ENCODE data around the gene LYRM4. TPM values are rescaled to one million over a fixed set of nuclear protein-coding genes. Genes with fewer than 3 reads are reported as not detected.

Gene LYRM4
- 10 to 100 TPM; 16.3 to 23.9 TPM for total RNA-seq
- long read RNA-seq, donor 1, full-length matches to known transcripts, result 5 of 8 reads
- long read RNA-seq, donor 1, partial matches to known transcripts, result 1 of 8 reads
- long read RNA-seq, donor 1, other reads (novel, unspliced or antisense), result 2 of 8 reads
- long read RNA-seq, donor 2, full-length matches to known transcripts, result 40 of 46 reads
- long read RNA-seq, donor 2, partial matches to known transcripts, result 1 of 46 reads
- long read RNA-seq, donor 2, other reads (novel, unspliced or antisense), result 5 of 46 reads

DNA sequence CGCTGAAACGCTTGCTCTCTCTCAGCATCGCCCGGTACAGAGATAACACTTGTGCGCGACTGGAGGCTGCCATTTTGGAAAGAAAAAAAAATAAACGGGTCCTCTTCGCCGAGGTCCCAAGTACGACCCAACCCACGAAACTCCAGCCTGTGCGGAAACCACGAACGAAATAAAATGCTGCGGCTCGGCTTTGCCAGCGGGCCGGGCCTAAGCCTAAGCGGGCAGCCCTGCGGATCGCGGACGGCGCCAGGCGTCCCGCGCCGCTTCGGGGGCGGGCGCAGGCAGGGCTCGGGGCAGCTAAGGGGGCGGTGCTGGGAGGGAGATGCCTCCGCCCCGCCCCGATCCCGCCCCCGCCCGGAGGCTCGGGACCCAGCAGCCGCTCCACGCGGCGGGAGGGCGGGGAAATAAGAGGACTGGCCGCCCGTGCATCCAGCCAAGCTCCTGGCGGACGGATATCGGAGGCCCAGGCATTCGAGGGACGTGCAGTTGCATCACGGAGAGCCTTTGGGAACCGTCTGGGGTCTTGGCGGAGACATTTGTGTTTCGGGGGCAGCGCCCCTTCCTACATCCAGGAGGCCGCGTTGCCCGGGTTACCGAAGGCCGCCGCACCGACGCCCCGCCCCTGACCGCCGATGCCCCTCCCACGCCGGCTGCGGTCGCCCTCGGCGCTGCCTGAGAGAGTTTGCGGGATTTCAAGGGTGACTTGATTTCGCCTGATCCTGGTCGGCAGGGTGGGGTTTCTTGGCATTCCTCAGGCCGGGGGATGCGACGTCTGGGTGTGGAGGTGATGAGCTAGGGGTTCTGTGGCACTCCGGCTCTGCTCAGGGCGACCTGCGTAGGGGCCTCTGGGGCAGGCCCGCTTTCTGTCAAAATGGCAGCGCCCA, at the start of gene LYRM4, which contains the start of gene FARS2:
TSS of gene LYRM4 (minus strand) at position 290 of the 884 bp plus-strand sequence. CDS start at position 73, 217 bp downstream.
TSS of gene FARS2 (plus strand) at position 853 of the 884 bp plus-strand sequence.
- peak; percentile 97 for DNase-seq (ENCODE audit: low spot score)
- intact Hi-C loops (cut with DNase I), result loop anchor here in 1 of 2 donors (10.0 kb wide), 1 partner anchor 116 kb away; no protein-coding TSS in a partner anchor

DNA sequence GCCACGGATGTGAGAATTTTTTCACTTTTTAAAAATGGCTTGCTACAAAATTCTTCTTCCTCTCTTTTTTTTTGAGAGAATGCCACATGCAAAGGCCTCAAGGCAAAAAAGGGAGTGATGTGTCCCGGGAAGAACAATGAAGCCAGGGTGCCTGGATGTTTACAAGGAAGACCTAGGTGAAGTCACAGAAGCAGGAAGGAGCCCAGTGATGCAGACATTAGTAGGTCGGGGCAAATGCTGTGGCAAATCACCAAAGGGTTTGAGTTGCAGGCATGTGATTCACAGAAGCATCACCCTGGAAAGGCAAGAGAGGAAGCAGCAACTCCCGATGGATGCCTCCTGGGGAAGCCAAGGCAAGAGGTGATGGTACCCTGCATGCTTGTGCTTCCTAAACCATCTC, 47.3 kb upstream of the LYRM4 start:
- DNase-seq (ENCODE audit: low spot score), result no peak
- intact Hi-C loops (cut with DNase I), result no loop called here

DNA sequence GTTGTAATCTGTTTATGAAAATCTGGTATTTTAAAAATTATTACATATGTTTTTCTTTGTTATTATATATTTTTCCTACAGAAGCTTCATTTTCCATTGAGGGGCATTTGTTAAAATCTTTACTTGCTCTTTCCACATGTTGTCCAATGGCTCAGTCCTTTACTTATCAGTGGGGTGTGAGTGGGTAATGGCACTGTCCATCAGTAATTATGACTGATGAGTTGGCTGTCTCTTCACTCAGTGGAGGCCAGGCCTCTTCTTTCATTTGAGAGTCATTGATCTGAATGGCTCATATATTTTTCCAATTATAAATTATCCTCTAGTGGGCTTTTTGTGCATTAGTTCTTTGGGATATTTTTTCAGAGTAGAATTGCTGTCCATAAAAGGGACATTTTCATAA, 46.3 kb upstream of the LYRM4 start:
- intact Hi-C loops (cut with DNase I), result no loop called here
- DNase-seq (ENCODE audit: low spot score), result no peak

DNA sequence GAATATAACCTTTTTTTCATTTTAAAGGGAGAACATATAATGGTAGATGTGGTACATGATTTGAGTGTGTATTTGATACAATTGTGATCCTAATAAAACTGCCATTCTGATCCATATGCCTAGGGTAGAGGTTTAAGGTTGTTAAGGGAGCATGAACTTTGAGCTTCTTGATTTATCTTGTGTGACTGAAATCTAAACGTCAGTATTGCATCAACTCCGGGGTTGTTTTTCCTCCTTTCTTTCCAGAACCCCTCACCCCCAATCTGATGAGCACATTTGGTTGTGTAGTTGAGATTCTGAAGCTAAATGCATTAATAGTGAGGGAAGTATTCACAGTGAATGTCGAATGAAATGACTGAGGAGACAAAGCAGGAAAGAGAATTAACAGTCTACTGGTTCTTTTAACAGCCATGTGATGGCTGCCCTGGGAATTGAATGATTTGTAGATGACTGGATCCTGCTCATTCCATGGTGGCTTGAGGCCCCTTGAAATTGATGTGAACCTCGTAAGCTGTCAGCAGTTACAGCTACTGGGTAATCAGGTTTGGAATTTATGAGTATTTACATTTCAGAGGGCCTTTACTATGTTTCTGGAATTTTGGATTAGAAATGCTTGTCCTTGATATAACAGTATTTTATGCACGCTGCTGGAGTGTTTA, 45.3 kb upstream of the LYRM4 start:
- intact Hi-C loops (cut with DNase I), result no loop called here
- DNase-seq (ENCODE audit: low spot score), result no peak

GRCh38 chr6:5303682-5304081, 42.9 kb upstream of the LYRM4 start:
- DNase-seq (ENCODE audit: low spot score), result no peak
- intact Hi-C loops (cut with DNase I), result no loop called here

DNA sequence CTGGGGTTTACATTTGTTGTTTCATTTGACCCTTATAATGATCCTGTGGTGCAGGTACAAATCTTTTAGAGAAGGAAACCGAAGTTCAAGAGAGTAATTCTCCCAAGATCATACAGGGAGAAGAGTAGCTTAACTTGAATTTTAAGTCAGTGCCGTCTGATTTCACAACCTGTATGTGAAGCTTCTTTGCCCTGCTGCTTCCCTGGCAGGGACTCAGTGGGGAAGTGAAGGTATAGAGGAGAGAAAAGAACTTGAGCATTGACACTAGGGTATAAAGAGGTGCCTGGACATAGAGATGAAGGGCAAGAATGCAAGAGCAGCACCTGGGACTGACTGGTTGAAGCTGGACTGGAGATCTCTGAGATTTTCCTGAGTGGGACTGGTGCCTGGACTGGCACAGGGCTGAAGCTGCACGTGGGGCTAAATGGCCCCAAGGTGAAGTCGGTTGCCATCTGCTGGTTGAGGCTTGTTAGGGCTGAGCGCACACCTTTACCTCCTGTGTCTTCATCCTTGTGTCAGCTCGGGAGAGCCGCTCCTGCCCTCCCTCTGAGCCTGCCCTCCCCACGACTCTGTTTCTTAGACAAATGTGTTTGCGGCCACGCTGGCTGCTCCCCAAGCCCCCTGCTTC, 42.4 kb upstream of the LYRM4 start:
- no peak for DNase-seq (ENCODE audit: low spot score)
- intact Hi-C loops (cut with DNase I), result no loop called here

- no peak for DNase-seq (ENCODE audit: low spot score)
- intact Hi-C loops (cut with DNase I), result no loop called here
Measured at GRCh38 chr6:5302220-5302946, 41.6 kb upstream of the LYRM4 start.

DNA sequence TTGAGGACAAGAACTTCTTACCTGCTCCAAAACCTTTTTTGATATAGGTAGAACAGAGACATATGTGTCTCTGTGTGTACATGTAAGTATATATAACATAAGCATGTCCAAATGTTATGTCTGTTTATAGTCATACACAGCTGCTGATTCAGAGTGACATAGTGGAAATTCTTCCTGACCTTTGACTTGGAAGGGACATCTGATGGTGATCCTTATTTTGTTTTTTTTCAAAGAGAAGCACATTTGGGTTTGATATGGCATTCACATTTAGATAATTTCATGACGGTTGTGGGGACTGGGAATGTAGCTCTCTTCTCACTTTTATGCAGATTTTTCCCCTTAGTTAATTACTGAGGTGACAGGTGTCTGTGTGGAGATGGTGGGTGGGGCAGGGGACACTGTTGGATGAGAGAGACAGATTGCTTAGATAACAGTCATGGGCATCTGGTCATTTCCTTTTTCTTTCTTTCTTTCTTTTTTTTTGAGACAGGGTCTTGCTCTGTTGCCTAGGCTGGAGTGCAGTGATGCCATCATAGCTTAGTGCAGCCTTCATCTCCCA, 39.5 kb upstream of the LYRM4 start:
- intact Hi-C loops (cut with DNase I), result no loop called here
- DNase-seq (ENCODE audit: low spot score), result no peak

- DNase-seq (ENCODE audit: low spot score), result no peak
- intact Hi-C loops (cut with DNase I), result no loop called here
Measured at GRCh38 chr6:5295623-5296022, 34.9 kb upstream of the LYRM4 start.

DNA sequence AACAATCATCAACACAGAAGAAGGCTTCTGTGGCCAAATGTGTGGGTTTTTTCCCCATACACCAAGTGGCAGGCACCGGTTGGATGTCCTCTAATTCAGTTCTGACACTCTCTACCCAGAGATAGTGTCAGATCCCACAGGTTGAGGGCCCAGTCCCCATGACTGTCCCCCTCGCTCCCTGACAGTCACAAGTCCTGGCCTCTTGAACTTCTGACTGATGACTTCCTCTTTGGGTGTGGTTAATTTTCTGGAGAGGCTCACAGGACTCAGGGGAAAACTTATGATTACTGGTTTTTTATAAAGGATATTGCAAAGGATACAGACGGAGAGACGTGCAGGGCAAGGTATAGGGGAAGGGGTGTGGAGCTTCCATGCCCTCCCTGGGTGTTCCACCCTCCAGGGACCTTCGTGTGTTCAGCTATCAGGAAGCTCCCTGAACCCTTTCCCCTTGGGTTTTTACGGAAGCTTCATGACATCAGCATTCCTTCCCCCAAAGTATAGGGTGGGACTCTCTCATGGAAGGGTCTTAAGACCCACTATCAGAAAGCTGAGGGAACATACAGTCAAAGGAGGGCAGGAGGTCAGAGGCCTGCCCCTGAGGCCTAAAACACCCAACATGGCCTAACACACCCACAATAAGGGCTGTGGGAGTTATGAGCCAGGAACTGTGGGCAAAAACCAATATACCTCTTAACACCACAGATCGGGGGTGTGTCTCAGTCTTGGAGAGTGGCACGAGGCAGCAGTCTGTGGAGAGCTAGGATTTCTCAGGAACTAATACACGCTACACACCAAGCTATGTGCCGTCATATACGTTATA, 33.9 kb upstream of the LYRM4 start:
- intact Hi-C loops (cut with DNase I), result loop anchor here in 1 of 2 donors (5.0 kb wide), 1 partner anchor 613 kb away; no protein-coding TSS in a partner anchor
- no peak for DNase-seq (ENCODE audit: low spot score)

DNA sequence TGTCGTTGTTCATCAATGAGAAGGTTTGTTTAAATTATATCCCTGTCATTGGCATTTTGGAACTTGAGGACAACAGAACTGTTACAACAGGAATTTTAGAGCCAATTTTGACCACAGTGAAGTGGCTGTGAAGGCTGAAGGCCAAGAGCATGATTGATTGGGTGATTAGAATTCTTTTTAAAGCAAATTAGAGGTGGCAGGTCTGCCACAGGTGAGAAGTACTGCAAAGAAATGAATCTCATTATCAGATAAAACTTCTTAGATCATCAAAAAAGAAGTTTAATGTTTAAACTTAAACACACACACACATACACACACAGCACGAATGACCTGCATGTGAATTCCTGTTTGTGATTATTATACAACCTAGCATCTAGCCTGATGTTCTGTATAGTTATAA, 32.9 kb upstream of the LYRM4 start:
- intact Hi-C loops (cut with DNase I), result loop anchor here in 1 of 2 donors (5.0 kb wide), 1 partner anchor 614 kb away; no protein-coding TSS in a partner anchor

GRCh38 chr6:5292154-5292553, 31.4 kb upstream of the LYRM4 start:
- intact Hi-C loops (cut with DNase I), result loop anchor here in 1 of 2 donors (5.0 kb wide), 1 partner anchor 615 kb away; no protein-coding TSS in a partner anchor
- DNase-seq (ENCODE audit: low spot score), result no peak

More for the DNA sequence above, 32.9 kb upstream of the LYRM4 start:
- no peak for DNase-seq (ENCODE audit: low spot score)

DNA sequence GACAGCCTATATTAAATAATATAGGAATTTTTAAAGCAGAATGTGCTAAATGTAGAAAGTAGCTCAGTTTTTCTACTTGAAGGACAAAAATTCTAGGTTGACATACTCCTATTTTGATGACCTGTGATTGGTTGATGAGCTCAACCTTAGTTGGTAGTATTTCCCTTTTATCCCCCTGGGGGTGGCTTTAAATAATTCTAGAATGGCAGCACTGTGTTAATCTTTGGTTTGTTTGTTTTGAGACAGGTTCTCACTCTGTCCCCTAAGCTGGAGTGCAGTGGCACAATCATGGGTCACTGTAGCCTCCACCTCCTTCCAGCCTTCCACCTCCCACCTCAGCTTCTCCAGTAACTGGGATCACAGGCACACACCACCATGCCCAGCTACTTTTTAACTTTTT, 29.8 kb upstream of the LYRM4 start:
- DNase-seq (ENCODE audit: low spot score), result no peak
- intact Hi-C loops (cut with DNase I), result loop anchor here in 1 of 2 donors (5.0 kb wide), 1 partner anchor 617 kb away; no protein-coding TSS in a partner anchor

DNA sequence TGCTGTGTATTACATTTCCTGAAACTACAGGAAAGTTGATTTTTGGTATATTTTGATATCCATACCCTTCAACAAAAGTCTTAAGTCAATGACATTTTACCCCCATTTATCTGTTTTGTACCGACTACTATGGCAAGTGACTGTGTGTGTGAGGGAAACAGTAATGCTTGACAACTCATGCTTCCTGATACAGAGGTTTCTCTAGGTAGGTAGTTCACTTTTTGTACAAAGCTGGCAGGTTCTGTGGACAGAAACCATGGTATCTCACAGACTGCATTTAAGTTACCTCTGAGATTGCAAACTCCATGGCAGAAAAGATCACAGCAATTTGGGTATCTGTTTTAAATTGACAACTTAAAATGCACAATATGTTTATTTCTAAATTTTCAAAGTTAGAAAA, 29.3 kb upstream of the LYRM4 start:
- intact Hi-C loops (cut with DNase I), result loop anchor here in 1 of 2 donors (5.0 kb wide), 1 partner anchor 617 kb away; no protein-coding TSS in a partner anchor
- DNase-seq (ENCODE audit: low spot score), result no peak

DNA sequence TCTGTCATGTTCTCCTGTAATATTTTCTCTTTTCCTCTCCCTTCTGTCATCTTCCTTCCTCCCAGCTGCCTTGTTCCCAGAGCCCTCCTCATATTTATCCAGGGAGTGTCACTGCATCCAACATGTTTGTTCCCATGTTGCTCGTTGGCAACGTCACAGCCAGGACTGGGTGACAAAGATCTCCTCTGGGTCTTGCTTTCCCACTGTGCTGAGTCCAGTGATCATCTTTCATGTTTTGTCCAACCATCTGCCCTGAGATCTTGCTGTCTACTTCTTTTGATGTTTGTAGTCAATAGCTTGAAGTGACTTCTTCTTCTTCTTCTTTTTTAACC, 27.2 kb upstream of the LYRM4 start:
- intact Hi-C loops (cut with DNase I), result no loop called here
- DNase-seq (ENCODE audit: low spot score), result no peak

DNA sequence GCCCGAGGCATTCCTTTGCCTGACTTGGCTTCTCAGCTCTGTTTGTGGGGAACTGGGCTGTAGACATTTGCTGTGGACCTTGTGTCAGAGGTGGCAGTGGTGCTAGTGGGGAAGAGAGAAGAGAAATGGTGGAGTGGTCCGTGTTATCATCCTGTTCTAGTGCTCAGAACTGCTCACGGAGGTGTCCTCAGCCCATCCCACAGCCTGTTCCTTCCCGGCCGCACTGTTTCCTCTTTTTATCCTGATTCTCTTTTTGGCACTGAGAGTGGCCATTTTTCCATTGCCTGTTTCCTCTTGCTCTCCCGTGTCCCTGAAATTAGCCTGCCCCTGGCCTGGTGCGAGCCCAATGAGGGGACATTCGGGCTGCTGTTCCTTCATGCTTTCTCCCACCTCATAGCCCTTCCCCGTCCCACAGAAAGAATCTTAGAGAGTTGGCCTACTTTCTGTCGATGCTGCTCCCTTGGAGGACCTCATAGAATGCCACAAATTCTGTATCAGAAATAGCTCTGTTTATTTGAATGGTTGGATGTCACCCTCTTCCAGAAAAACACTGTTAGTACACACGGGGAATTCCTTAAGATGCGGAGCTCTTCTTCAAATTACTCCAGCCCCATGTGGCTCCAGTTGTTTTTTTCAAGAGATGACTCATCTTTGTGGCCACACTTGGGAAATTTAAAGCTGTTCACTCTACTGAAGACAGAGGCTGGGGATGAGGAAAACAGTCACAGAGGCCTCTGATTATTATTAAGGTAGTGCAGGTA, 26.6 kb upstream of the LYRM4 start:
- DNase-seq (ENCODE audit: low spot score), result no peak
- intact Hi-C loops (cut with DNase I), result no loop called here

DNA sequence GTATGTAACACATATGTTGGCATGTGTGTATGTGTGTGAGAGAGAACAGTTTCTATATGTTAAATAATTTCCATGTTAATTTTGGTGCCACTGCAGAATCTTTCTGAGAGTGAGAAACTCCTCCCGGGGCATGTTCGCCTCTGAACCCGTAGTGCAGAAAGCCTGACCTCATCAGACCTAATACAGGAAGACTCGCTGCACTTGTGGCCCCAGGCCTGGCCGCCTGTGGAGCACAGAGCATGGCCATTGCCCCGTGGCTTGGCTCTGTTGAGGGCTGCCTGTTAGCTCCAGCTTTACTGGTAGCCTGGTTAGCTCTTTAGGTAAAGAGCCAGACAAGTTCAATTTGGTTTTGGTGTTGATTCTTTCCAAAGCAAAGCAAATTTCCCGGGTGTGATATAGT, 26.0 kb upstream of the LYRM4 start:
- intact Hi-C loops (cut with DNase I), result no loop called here
- no peak for DNase-seq (ENCODE audit: low spot score)

Data from posterior vena cava (tissue), 2 donors.